Naive thymus-derived CD8-positive, alpha-beta T cell (primary cell): Measurements from ENCODE around the gene JAKMIP3. TPM values are rescaled to one million over a fixed set of nuclear protein-coding genes. Genes with fewer than 3 reads are reported as not detected.

Source experiments
- ATAC-seq, 2 donors: fragments of 150-1000 bp; cut with Tn5 transposase in 1 of 2; sonication (Bioruptor Pico), chemical (Tn5 transposase) in 1 of 2; 1 replicate in 1 of 2; 2 replicates in 1 of 2; pipeline ENCODE4 v1.10.0; 2021; ENCODE audit warnings: mild to moderate bottlenecking in 2 of 2, moderate library complexity in 2 of 2
- POLR2A ChIA-PET: fragments of 350-600 bp; sonication (Branson Sonifier 250); formaldehyde crosslinking; loops from one replicate; lab custom pipeline; 2021; ENCODE audit warnings: antibody characterized with exemption; lab: Charles Lee
- DNase-seq, 10 donors: peaks; one replicate each; pipeline versions ENCODE4 v3.0.0 to v3.0.0-alpha.2; 2020 to 2022
- H3K27ac Mint-ChIP-seq, 10 donors: one replicate each; pipeline ENCODE4 v1.8.0; 2020 to 2022; ENCODE audit warnings: mild to moderate bottlenecking in 10 of 10, mixed read lengths in 10 of 10, moderate library complexity in 4 of 10, inconsistent platforms in 1 of 10
- H3K27me3 Mint-ChIP-seq, 5 donors: one replicate each; pipeline ENCODE4 v1.8.0; 2021 to 2022; ENCODE audit warnings: mixed read lengths in 5 of 5
- H3K36me3 Mint-ChIP-seq, 3 donors: one replicate each; pipeline ENCODE4 v1.8.0; 2020 to 2022; ENCODE audit warnings: mixed read lengths in 3 of 3, mild to moderate bottlenecking in 2 of 3, inconsistent platforms in 1 of 3
- H3K4me1 Mint-ChIP-seq, 4 donors: one replicate each; pipeline ENCODE4 v1.8.0; 2021 to 2022; ENCODE audit warnings: mixed read lengths in 4 of 4
- H3K4me3 Mint-ChIP-seq, 10 donors: one replicate each; pipeline ENCODE4 v1.8.0; 2020 to 2022; ENCODE audit warnings: mild to moderate bottlenecking in 10 of 10, mixed read lengths in 10 of 10, moderate library complexity in 6 of 10, inconsistent platforms in 1 of 10
- H3K9me3 Mint-ChIP-seq, 9 donors: one replicate each; pipeline ENCODE4 v1.8.0; 2020 to 2022; ENCODE audit warnings: mixed read lengths in 9 of 9, mild to moderate bottlenecking in 3 of 9, inconsistent platforms in 1 of 9, moderate library complexity in 1 of 9
- polyA plus RNA-seq, 3 donors: library from polyadenylated mRNA; unstranded; fragments of 300-500 nt; fragmentation: Illumina TruSeq; gene quantifications; one replicate each; pipeline ENCODE4 v1.2.3, GENCODE V29; 2021
- total RNA-seq, 8 experiments: library from RNA in 2 of 8; stranded (reverse) in 2 of 8; gene quantifications; one replicate each; pipeline ENCODE4 v1.2.3 and lab custom pipeline; 2021 to 2026

Gene JAKMIP3
- total and polyA plus RNA-seq, 5 experiments from 2014 or later: 0.07 to 0.16 (median 0.16) TPM; not detected in 2

DNA sequence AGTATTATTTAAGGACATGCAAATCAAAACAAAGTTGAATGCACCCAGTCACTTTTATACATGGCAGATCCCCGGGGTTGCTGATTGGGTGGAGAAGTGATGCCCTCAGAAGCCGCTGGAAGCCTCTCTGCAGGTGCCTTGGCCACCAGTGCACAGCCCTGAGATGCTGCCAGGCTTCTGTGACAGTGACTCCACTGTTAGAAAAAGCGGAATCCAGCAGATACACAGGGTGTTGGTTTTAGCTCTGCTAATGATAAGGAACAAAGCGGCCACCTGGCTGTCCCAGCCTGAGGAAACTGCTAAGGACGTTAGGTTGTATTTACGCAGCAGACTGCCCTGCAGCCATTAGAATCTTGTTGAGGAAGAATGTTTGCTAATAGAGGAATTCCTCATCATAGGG lies 47.5 kb downstream of the JAKMIP3 start:
- POLR2A ChIA-PET: no interaction called here
- no peaks in the 10 kb centered on the region for H3K9me3 Mint-ChIP-seq

DNA sequence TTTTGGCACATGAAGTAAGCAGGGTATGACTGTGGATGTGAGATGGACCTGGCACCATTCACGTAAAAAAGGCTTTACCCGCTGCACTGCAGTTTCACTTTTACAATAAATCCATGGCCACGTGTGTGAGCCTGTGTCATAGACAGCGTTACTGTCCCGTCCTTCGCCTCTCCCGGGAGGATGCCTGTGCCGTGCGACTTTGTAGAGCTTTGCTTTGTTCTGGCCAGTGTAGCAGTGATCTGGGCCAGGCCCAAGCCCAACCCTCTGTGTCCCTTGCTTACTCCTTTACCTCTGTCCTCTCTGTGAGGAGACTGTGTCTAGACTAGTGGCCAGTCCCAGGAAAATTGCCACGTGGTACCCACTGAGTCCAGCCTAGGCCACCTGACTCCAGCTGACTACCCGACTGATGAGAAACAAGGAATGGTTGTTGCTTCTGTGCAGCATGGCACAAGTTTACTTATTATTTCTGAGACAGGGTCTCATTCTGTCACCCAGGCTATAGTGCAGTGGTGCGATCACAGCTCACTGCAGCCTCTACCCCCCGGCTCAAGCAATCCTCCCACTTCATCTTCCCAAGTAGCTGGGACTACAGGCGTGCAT lies 48.1 kb downstream of the JAKMIP3 start:
- Mint-ChIP-seq H3K27ac (peak overlapping the region in 1 of 10 donors; percentile 62), H3K9me3 (peaks cover 0 to under 1% (median 0%) of the 10 kb centered on the region in 9 donors), H3K4me1 (no peaks in the 10 kb centered on the region), H3K36me3 (no peaks in the 10 kb centered on the region), H3K27me3 (peaks cover 0 to 14% (median 2%) of the 10 kb centered on the region in 5 donors), H3K4me3 (no peak overlapping the region)
- DNase-seq: peak in 1 of 10 donors; percentile 41
- no peak for ATAC-seq
- POLR2A ChIA-PET: no interaction called here

More for the DNA sequence above, 47.5 kb downstream of the JAKMIP3 start:
- no peaks in the 10 kb centered on the region for H3K4me1 Mint-ChIP-seq
- H3K27ac Mint-ChIP-seq: no peak overlapping the region
- ATAC-seq: no peak
- H3K36me3 Mint-ChIP-seq: no peaks in the 10 kb centered on the region
- no peak overlapping the region for H3K4me3 Mint-ChIP-seq
- DNase-seq: peak in 1 of 10 donors; percentile 24
- peaks cover 0 to 11% (median 2%) of the 10 kb centered on the region in 5 donors for H3K27me3 Mint-ChIP-seq

DNA sequence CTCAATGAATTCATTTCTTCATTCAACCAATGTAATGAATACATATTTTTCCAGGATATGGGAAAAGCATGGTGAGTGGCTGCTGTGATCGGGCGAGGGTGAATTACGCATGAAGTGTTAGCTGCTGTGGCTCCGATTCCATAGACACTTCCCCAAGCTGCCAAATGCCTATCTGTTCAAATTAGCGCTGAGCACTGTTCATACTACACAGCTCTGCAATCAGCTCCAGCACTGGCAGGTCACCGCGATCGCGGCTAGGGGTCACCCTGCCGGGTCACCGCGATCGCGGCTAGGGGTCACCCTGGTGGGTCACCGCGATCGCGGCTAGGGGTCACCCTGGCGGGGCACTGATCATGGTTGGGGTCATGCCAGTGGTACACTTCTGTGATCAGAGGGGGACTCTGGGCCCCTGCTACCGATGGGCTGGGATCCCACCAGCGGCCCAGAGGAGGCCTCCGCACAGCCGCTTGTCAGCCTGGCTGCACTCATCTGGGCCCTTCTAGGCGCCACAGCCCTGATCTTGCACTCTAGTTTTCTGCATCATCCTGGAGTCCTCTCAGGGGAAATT lies 49.3 kb downstream of the JAKMIP3 start:
- ATAC-seq (no peak), DNase-seq (peak in 1 of 10 donors; percentile 24)
- POLR2A ChIA-PET: no interaction called here
- no peak overlapping the region for H3K4me3 Mint-ChIP-seq
- H3K27me3 Mint-ChIP-seq: peaks cover 0 to 25% (median 2%) of the 10 kb centered on the region in 5 donors
- H3K36me3 Mint-ChIP-seq: no peaks in the 10 kb centered on the region
- no peaks in the 10 kb centered on the region for H3K4me1 Mint-ChIP-seq
- H3K27ac Mint-ChIP-seq: no peak overlapping the region
- H3K9me3 Mint-ChIP-seq: peaks cover 0 to 3% (median 0%) of the 10 kb centered on the region in 9 donors

Other genes starting within 250 kb of the JAKMIP3 start
- gene PPP2R2D, start 164.9 kb upstream of the JAKMIP3 start, total RNA-seq: 10 to 100 TPM; 48.1 to 49.6 TPM
- 10 to 100 TPM; 22.7 to 38.3 (median 26.9) TPM for gene PPP2R2D, start 164.9 kb upstream of the JAKMIP3 start, polyA plus RNA-seq
- gene BNIP3, start 84.0 kb upstream of the JAKMIP3 start, total RNA-seq: 10 to 100 TPM; 36.4 to 42.1 TPM
- 10 to 100 TPM; 30.8 to 38.9 (median 37.5) TPM for gene BNIP3, start 84.0 kb upstream of the JAKMIP3 start, polyA plus RNA-seq
- 1 to 10 TPM; 1.2 to 1.3 TPM for gene DPYSL4, start 121.0 kb downstream of the JAKMIP3 start, total RNA-seq
- gene DPYSL4, start 121.0 kb downstream of the JAKMIP3 start, polyA plus RNA-seq: 10 to 100 TPM in 1 of 3 donors, under 1 TPM in 1, not detected in 1; 0.31 to 11.2 TPM
- gene STK32C, start 242.0 kb downstream of the JAKMIP3 start, total RNA-seq: 10 to 100 TPM; 10.2 to 11.2 TPM
- gene STK32C, start 242.0 kb downstream of the JAKMIP3 start, polyA plus RNA-seq: 1 to 10 TPM; 5.5 to 6.6 (median 5.8) TPM